H1 (cell line): Measurements from ENCODE around the gene HS1BP3. TPM values are rescaled to one million over a fixed set of nuclear protein-coding genes. Genes with fewer than 3 reads are reported as not detected.

Source experiments
- ASH2L ChIP-seq: fragments of 200-600, 300-600 bp; sonication (generic); IDR thresholded peaks from one replicate; pipeline ENCODE4 v1.7.1; 2017; ENCODE audit warnings: low read length
- EGR1 ChIP-seq: IDR thresholded peaks from 2 replicates; pipeline ENCODE4 v1.6.1; 2011; ENCODE audit warnings: low read depth, low read length, borderline replicate concordance
- PHF8 ChIP-seq: fragments of 200-600 bp; sonication (generic); conservative IDR thresholded peaks from 2 replicates; pipeline ENCODE4 v1.7.1; 2012; ENCODE audit warnings: low read depth, mild to moderate bottlenecking, inconsistent platforms, low read length, moderate library complexity
- RXRA ChIP-seq: IDR thresholded peaks from 2 replicates; pipeline ENCODE4 v1.6.1; 2011; ENCODE audit warnings: low read depth, mild to moderate bottlenecking, low read length, moderate library complexity; ENCODE audit not compliant: insufficient read depth
- SAP30 ChIP-seq: fragments of 300-600 bp; sonication (generic); IDR thresholded peaks from 2 replicates; pipeline ENCODE4 v1.7.1; 2012; ENCODE audit warnings: low read length, moderate library complexity, mild to moderate bottlenecking, inconsistent platforms; ENCODE audit not compliant: insufficient read depth, insufficient replicate concordance
- SP2 ChIP-seq: IDR thresholded peaks from 2 replicates; pipeline ENCODE4 v1.6.1; 2012; ENCODE audit warnings: mild to moderate bottlenecking, low read length, inconsistent platforms
- ZNF274 ChIP-seq: IDR thresholded peaks from 2 replicates; pipeline ENCODE4 v1.7.0; 2012; ENCODE audit warnings: low read length, borderline replicate concordance; ENCODE audit errors: extremely low read depth
- polyA plus RNA-seq, 7 experiments: library from polyadenylated mRNA; depleted of rRNA in 3 of 7; stranded (reverse) in 5 of 7; unstranded in 2 of 7; fragments of >200 nt in 5 of 7; fragments of 200-250 nt in 2 of 7; gene quantifications; 1 replicate in 5 of 7; 2 replicates in 1 of 7; 4 replicates in 1 of 7; pipeline versions ENCODE4 v1.2.1 to v1.2.3, GENCODE V29; 2011 to 2013; ENCODE audit warnings: missing spikeins in 2 of 7, mixed read lengths in 2 of 7
- total RNA-seq: library from RNA; stranded (reverse); fragmentation: NEBNext Ultra II Directional; extraction: Animal tissue kit (Norgen Biotek cat#: 25700); gene quantifications from 2 replicates; pipeline ENCODE4 v1.2.1, GENCODE V29; 2021
- TF ChIP-seq, protein P1 (sequence below), 3 experiments: IDR thresholded peaks; 1 replicate in 2 of 3; 2 replicates in 1 of 3; pipeline versions ENCODE4 v1.5.1 to v1.6.1; 2011; ENCODE audit warnings: low read length in 3 of 3, mild to moderate bottlenecking in 3 of 3, inconsistent platforms in 2 of 3, low read depth in 1 of 3, moderate library complexity in 1 of 3; ENCODE audit not compliant: insufficient read depth in 1 of 3; ENCODE audit errors: control extremely low read depth in 1 of 3

HS1BP3 gene
- total and polyA plus RNA-seq, 2 of the 8 experiments (the other 6 are each of a cell fraction or from before 2014, with no cell fraction given) = 11.1 to 11.3 TPM

DNA sequence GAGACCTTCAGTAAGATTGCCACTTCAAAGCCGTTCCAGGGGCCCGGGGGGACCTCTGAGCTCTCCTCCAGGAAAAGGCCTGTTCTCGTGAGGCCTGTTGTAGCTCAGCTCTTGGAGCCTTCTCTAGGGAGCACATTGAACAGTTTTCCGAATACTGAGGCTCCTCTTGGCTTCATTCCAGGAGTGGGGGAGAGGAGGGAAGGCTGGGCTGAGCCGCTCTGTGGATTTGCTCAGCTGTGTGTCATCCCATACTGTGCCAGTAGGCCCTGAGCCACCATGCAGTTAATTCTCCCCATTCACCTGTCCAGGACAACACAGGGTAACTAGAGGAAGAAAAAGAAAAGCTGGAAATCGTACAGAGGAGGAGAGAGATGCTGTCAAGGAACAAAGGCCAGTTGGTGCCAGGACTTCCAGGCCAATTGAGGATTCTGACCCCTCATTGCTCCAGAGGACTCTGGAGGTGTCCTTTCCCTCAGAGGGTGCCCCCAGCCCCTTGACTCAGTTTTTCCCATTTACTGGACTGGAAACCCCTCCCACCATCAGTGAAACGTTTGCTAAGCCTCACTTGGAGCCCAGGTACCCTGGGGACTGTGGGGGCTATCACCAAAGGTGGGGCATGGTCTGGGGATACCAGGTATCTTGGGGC, 41.4 kb downstream of the HS1BP3 start (continued):
- TF ChIP-seq RXRA (no peak), SP2 (no peak), PHF8 (no peak), ZNF274 (no peak), ASH2L (no peak), SAP30 (no peak), EGR1 (no peak)
- TF ChIP-seq, protein P1, sequence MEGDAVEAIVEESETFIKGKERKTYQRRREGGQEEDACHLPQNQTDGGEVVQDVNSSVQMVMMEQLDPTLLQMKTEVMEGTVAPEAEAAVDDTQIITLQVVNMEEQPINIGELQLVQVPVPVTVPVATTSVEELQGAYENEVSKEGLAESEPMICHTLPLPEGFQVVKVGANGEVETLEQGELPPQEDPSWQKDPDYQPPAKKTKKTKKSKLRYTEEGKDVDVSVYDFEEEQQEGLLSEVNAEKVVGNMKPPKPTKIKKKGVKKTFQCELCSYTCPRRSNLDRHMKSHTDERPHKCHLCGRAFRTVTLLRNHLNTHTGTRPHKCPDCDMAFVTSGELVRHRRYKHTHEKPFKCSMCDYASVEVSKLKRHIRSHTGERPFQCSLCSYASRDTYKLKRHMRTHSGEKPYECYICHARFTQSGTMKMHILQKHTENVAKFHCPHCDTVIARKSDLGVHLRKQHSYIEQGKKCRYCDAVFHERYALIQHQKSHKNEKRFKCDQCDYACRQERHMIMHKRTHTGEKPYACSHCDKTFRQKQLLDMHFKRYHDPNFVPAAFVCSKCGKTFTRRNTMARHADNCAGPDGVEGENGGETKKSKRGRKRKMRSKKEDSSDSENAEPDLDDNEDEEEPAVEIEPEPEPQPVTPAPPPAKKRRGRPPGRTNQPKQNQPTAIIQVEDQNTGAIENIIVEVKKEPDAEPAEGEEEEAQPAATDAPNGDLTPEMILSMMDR (IDR thresholded peaks at IDR 0.05; ENCODE audit: control extremely low read depth in 1 of 3, insufficient read depth in 1 of 3, low read depth in 1 of 3, low read length in 3 of 3) = no peak
